Measurements from ENCODE around the gene PPP1R3F. TPM values are rescaled to one million over a fixed set of nuclear protein-coding genes. Genes with fewer than 3 reads are reported as not detected.

Gene PPP1R3F
- total RNA-seq, 2 donors from 2014 or later = 1.9 to 2.8 TPM

DNA sequence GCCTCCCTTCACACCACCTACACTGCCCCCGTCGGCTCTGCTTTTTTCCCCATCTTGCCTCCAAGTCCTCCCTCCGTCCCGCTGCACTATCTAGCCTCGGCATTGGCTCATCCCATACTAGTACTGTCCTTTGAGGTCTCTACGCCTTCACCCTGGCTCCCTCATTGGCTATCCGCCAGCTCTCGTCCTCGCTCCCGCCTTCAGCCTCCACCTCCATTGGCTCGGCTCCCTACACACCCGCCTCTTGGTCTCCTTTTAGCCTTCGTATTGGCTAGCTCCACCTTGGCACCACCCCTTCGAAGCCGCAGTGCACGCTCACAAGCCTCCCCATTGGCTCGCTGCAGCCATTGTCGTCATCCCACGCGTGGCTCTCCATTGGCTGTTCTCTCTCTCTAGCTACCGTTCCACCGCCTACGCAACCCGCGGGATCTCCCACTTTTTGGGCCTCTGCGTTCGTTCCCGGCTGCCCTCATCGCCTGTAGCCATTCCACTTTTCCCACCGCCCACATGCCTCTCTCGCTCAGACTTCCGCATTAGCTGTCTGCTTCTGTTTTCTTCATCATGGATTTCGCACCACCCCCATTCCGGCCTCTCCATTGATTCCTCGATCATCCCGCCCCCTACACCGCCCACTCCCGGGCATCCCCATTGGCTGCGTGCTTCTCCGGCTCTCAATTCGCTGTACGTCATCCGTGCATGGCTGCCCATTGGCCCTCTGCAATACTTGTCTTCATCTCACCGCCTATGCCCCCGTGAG is 405 bp upstream of the PPP1R3F start:
- intact Hi-C loops (cut with DNase I) = no loop called here

GRCh38 chrX:49270249-49270921 is 792 bp downstream of the PPP1R3F start:
- Histone ChIP-seq H3K9me3 (no peaks in the 10 kb centered on the region), H3K4me1 (peaks cover 3% of the 10 kb centered on the region), H3K4me3 (peak overlapping the region; percentile 60), H3K27me3 (no peaks in the 10 kb centered on the region), H3K9ac (ENCODE audit: low read depth in 2 of 2, low read length in 2 of 2) (peak overlapping the region in 1 of 2 donors; percentile 84), H3K27ac (peak overlapping the region; percentile 82), H3K36me3 (no peaks in the 10 kb centered on the region)
- intact Hi-C loops (cut with DNase I) = no loop called here
- DNase-seq = no peak
- TF ChIP-seq, protein P1, sequence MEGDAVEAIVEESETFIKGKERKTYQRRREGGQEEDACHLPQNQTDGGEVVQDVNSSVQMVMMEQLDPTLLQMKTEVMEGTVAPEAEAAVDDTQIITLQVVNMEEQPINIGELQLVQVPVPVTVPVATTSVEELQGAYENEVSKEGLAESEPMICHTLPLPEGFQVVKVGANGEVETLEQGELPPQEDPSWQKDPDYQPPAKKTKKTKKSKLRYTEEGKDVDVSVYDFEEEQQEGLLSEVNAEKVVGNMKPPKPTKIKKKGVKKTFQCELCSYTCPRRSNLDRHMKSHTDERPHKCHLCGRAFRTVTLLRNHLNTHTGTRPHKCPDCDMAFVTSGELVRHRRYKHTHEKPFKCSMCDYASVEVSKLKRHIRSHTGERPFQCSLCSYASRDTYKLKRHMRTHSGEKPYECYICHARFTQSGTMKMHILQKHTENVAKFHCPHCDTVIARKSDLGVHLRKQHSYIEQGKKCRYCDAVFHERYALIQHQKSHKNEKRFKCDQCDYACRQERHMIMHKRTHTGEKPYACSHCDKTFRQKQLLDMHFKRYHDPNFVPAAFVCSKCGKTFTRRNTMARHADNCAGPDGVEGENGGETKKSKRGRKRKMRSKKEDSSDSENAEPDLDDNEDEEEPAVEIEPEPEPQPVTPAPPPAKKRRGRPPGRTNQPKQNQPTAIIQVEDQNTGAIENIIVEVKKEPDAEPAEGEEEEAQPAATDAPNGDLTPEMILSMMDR (IDR thresholded peaks at IDR 0.05) = no peak

More for the DNA sequence above, 405 bp upstream of the PPP1R3F start:
- DNase-seq = peak; percentile 95
- Histone ChIP-seq H3K36me3 (no peaks in the 10 kb centered on the region), H3K9ac (ENCODE audit: low read depth in 2 of 2, low read length in 2 of 2) (peak overlapping the region; percentile 62 to 69), H3K27ac (peak overlapping the region; percentile 82), H3K4me3 (peak overlapping the region; percentile 60), H3K4me1 (peaks cover 3% of the 10 kb centered on the region), H3K27me3 (no peaks in the 10 kb centered on the region), H3K9me3 (no peaks in the 10 kb centered on the region)
- TF ChIP-seq, protein P1 (IDR thresholded peaks at IDR 0.05) = no peak

GRCh38 chrX:49271341-49271740 is 1.7 kb downstream of the PPP1R3F start:
- H3K4me1 ChIP-seq = peaks cover 3% of the 10 kb centered on the region
- intact Hi-C loops (cut with DNase I) = no loop called here

GRCh38 chrX:49272421-49272820 is 2.8 kb downstream of the PPP1R3F start:
- intact Hi-C loops (cut with DNase I) = no loop called here
- no peak for DNase-seq
- H3K27me3 ChIP-seq = no peaks in the 10 kb centered on the region
- no peak overlapping the region for H3K9ac ChIP-seq (ENCODE audit: low read depth in 2 of 2, low read length in 2 of 2)
- TF ChIP-seq, protein P1 (IDR thresholded peaks at IDR 0.05) = no peak
- H3K36me3 ChIP-seq = no peaks in the 10 kb centered on the region
- H3K4me3 ChIP-seq = no peak overlapping the region
- no peaks in the 10 kb centered on the region for H3K9me3 ChIP-seq
- peaks cover 3% of the 10 kb centered on the region for H3K4me1 ChIP-seq
- H3K27ac ChIP-seq = no peak overlapping the region

More at GRCh38 chrX:49271341-49271740, 1.7 kb downstream of the PPP1R3F start:
- Histone ChIP-seq H3K27me3 (no peaks in the 10 kb centered on the region), H3K27ac (no peak overlapping the region), H3K9me3 (no peaks in the 10 kb centered on the region), H3K4me3 (no peak overlapping the region), H3K36me3 (no peaks in the 10 kb centered on the region), H3K9ac (ENCODE audit: low read depth in 2 of 2, low read length in 2 of 2) (no peak overlapping the region)
- DNase-seq = no peak
- TF ChIP-seq, protein P1 (IDR thresholded peaks at IDR 0.05) = no peak

DNA sequence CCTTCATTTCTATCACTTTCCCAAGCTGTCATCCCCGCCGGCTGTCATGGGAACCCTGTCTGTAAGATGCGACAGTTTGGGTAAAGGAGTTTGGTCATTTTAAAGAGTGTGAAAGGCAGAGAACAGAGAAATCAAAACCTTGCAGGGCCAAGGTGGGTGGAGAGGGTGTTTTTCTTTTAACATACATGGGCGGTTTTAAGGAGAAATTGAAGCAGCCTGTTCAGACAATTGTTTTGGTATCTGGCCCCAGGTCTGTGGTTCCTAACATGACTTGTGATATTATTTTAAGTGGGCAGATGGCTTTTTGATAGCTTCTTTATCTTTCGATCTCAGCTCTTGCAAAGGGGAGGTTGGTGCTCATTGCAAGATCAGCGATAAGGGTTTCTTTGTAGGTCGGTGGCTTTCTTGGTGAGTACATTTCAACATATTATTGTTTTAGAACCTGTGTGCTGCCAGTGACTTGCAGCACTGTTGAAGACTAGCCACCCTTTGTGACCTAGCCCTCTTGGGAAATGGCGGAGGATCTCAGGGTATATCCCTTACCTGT is 3.7 kb downstream of the PPP1R3F start:
- no peaks in the 10 kb centered on the region for H3K36me3 ChIP-seq
- no peak overlapping the region for H3K27ac ChIP-seq
- H3K27me3 ChIP-seq = no peaks in the 10 kb centered on the region
- no peak for DNase-seq
- no peak overlapping the region for H3K9ac ChIP-seq (ENCODE audit: low read depth in 2 of 2, low read length in 2 of 2)
- intact Hi-C loops (cut with DNase I) = no loop called here
- TF ChIP-seq, protein P1 (IDR thresholded peaks at IDR 0.05) = no peak
- no peak overlapping the region for H3K4me3 ChIP-seq
- peaks cover 3% of the 10 kb centered on the region for H3K4me1 ChIP-seq
- H3K9me3 ChIP-seq = no peaks in the 10 kb centered on the region
